Femur (tissue), 1 donor: ENCODE data around the gene TNFRSF1A.
A peak's percentile ranks its signal among the peaks of the same experiment; 100 is the strongest.
"Not testable (repeated sequence)": the region's sequence is repeated elsewhere in the genome, so short reads cannot be mapped to it uniquely, and the experiment has no call there.

Experiments
- DNase-seq: peaks from one replicate; pipeline ENCODE4 v3.0.0-alpha.2; 2017

The TNFRSF1A gene

DNA sequence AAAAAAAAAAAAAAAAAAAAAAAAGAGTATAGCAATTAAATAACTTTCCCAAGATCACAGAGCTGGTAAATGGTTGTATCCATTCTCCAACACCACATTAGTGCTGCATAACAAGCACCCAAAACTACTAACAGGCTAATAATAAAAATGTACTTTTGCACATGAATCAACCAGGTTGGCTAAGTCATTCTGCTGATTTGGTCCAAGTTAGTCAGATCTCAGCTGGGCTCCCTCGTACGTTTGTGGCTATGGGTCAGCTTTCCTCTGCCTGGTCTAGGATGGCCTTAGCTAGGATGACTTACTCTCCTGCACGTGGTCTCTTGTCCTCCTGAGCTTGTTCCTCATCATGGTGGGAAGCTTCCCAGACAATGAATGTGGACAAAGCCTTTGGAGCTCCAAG is 39.3 kb downstream of the TNFRSF1A start:
- DNase-seq: no peak

GRCh38 chr12:6301721-6302120 is 40.2 kb downstream of the TNFRSF1A start:
- DNase-seq: no peak

- no peak for DNase-seq
Measured at GRCh38 chr12:6297170-6297569, 44.7 kb downstream of the TNFRSF1A start.

DNA sequence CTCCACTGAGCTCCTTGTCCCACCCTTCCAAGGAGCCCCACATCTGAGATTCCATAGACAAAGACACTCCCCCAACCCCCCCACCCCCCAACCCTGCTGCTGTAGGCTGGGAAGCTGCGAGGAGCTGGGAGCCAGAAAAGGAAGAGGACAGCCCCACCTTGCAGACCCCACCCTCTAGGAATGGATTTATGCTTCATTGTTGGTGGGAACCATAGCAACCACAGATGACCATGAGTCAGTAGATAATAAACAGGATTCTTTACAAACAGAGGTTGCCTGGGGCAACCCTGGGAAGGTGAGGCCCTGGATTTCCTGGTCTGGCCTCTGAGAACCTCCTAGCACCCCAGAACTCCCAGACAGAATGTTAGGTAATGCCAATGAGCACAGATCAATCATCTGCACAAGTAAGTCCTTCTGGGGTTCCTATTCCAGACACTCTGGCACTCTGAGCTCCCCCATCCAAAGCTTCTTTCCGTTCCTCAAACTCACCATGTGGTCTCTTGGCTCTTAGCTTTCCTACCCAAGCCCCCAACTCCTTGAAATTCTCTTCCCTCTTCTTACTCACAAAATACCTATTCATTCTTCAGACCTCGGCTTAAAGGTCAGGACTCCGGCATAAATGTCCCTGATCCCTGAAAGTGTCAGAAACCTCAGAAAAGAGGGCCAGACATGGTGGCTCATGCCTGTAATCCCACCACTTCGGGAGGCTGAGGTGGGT is 46.6 kb downstream of the TNFRSF1A start:
- peak; percentile 64 for DNase-seq

DNA sequence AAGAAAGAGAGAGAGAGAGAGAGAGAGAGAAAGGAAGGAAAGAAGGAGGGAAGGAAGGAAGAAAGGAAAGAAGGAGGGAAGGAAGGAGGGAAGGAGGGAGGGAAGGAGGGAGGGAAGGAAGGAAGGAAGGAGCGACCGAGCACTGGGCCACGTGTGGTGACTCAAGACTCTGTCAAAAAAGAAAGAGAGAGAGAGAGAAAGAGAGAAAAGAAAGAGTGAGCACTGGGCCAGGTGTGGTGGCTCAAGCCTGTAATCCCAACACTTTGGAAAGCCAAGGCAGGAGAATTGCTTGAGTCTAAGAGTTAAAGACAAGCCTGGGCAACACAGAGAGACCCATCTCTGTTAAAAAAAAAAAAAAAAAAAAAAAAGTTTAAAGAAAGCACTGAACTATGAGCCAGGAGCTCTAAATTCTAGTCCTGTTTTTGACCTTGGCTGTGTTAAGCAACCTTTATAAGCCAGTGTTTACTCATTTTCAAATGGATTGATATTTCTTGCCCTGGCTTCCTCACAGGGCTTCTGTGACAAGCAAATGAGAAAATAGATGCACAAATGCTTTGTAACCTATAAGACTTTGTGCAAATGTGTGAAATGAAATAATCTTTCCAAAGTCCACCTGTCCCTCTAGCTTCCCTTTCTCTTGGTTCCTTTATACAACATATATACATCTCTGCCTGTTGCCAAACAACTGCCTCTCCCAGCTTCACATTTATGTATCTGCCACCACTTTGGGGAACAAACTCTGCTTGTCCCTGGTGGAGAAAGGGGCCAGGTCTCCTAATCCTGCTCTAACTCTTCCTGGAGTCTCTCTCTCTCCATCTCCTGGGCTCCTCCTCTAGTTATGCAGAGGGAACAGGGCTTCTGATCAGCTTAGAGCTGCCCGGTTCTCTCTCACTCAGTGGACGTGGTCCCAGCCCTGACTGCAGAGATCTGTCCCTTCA is 47.5 kb downstream of the TNFRSF1A start:
- DNase-seq: no peak

DNA sequence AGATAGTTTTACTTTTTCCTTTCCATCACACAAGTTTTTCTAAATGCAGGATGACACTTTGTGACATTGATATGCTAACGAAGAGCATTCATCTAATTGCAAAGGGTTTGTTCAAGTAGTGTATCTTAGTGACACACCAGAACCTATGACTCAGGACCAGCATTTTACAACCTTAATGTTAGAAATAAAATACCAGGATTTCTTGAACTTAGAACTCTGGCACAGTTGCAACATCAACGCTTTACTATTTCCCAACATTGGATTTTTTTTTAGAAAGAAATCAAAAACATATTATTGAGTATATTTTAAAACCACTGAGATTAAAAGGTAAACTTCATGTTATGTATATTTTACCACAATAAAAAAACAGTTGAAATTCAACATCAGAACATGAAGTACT is 49.3 kb downstream of the TNFRSF1A start:
- no peak for DNase-seq

- not testable (repeated sequence) for DNase-seq
Measured at GRCh38 chr12:6289906-6290305, 52.0 kb downstream of the TNFRSF1A start.

- not testable (repeated sequence) for DNase-seq
Measured at GRCh38 chr12:6289081-6289480, 52.8 kb downstream of the TNFRSF1A start.

DNA sequence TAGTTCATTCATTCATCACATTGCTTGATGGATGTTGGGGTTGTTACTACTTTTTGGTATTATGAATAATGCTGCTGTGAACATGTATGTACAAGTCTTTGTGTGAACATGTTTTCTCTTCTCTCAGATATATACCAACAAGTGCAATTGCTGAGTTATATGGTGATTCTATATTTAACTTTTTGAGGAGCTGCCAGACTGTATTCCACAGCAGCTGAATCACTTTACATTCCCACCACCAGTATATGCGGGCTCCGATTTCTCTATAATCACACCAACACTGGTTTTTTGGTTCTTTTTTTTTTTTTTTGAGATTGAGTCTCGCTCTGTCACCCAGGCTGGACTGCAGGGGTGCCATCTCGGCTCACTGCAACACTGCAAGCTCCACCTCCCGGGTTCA is 53.6 kb downstream of the TNFRSF1A start:
- DNase-seq: no peak

GRCh38 chr12:6285532-6286306 is 56.2 kb downstream of the TNFRSF1A start:
- DNase-seq: no peak

DNA sequence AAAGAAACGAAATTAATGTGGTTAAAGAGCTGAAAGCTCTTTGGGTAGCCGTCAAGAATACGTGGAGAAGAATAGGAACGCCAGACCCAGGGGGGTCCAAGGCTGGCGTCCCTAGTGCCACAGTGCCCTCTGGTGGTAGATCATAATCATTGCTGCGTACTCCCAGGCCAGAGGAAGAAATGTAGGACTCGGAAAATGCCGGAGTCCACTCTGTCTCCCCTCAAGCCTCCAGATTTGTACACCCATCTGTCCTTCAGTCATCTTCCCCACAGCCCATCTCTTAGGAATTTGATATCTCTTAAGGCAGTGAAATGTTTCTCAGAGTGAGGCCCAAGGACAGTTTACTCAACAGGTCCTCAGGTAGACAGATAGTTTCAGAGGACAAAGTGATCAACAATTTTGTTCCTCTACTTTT is 56.8 kb downstream of the TNFRSF1A start:
- DNase-seq: peak; percentile 78

GRCh38 chr12:6284273-6284672 is 57.6 kb downstream of the TNFRSF1A start:
- DNase-seq: no peak

DNA sequence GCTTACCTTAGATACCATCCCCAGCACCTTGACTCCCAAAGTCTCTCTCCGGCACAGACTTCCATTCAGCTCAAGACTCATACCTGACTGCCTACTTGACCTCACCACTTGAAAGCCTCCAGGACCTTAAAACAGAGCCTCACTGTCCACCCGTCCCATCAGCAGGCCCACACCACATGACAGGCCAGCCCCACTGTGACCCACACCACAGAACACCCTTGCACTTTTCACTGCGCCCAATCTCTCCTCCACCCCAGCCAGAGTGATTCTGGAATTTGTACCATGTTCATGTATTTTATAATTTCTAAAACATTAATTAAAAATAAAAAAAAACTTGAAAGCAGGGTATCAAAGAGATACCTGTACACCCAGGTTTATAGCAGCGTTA is 59.4 kb downstream of the TNFRSF1A start:
- no peak for DNase-seq

GRCh38 chr12:6281081-6281809 is 60.6 kb downstream of the TNFRSF1A start:
- DNase-seq: no peak

GRCh38 chr12:6280672-6281071 is 61.2 kb downstream of the TNFRSF1A start:
- DNase-seq: no peak

- no peak for DNase-seq
Measured at GRCh38 chr12:6280053-6280469, 61.8 kb downstream of the TNFRSF1A start.

DNA sequence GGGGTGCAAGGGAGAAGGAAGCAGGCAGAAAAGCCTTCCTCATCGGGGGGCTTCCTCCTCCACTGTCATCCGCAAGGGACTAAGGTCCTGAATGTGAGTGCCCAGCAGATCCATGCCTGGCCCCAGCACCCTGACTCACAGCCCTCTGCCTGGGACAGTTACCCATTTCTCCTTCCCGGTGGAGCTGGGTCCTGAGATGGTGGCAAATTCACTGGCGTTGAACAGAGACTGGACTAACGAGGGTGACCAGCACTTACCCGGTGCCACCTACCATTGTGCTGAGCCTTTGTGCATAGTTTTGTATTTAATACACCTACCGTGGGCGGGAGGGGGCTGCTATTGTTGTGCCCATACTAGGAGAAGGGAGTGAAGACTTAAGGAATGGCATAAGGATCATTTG is 62.2 kb downstream of the TNFRSF1A start:
- DNase-seq: no peak

DNA sequence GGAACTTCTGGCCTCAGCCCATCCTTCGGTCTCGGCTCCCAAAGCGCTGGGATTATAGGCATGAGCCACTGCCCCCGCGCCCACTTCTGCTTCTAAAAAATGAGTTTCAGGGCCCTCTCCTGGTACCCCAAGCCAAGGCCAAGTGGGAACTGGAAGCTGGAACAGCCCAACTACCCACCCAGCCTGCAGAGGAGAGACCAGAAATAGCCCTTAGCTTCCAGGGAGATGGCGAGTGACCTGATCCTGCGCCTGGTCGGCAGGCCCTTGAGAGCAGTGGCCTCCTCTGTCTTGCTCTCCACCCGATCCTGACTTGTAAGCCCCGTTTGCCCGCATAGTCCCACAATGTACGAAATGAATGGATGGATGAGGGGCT is 62.6 kb downstream of the TNFRSF1A start:
- DNase-seq: no peak
